ENCODE measurements around the gene CPT1C. TPM values are rescaled to one million over a fixed set of nuclear protein-coding genes. Genes with fewer than 3 reads are reported as not detected.

Gene CPT1C
- total RNA-seq, 2 experiments from 2014 or later, result 1.4 to 1.6 TPM

GRCh38 chr19:49653466-49653806 is 37.5 kb upstream of the CPT1C start:
- no peaks in the 10 kb centered on the region for H3K4me1 Mint-ChIP-seq (ENCODE audit: low read depth)
- no peak overlapping the region for H3K27ac Mint-ChIP-seq
- ChIA-PET POLR2A (no interaction called here), CTCF (no interaction called here)
- H3K4me3 Mint-ChIP-seq, result no peak overlapping the region
- no peaks in the 10 kb centered on the region for H3K27me3 Mint-ChIP-seq
- H3K36me3 Mint-ChIP-seq, result peaks cover 27% of the 10 kb centered on the region
- no peaks in the 10 kb centered on the region for H3K9me3 Mint-ChIP-seq
- intact Hi-C loops (cut with micrococcal nuclease), result no loop called here
- DNase-seq, result no peak

- intact Hi-C loops (cut with micrococcal nuclease), result no loop called here
- Mint-ChIP-seq H3K27ac (no peak overlapping the region), H3K4me1 (ENCODE audit: low read depth) (peaks cover 3% of the 10 kb centered on the region), H3K9me3 (no peaks in the 10 kb centered on the region), H3K4me3 (no peak overlapping the region), H3K36me3 (peaks cover 30% of the 10 kb centered on the region), H3K27me3 (no peaks in the 10 kb centered on the region)
- ChIA-PET CTCF (interaction anchor here (2.0 kb wide), 1 partner anchor 13 kb away, joined by 5 read pairs; no protein-coding TSS in a partner anchor), POLR2A (interaction anchor here (1.7 kb wide), 1 partner anchor 10 kb away, joined by 5 read pairs; no protein-coding TSS in a partner anchor)
- no peak for DNase-seq
Measured at GRCh38 chr19:49654581-49654980, 36.3 kb upstream of the CPT1C start.

GRCh38 chr19:49655570-49656455 is 35.1 kb upstream of the CPT1C start:
- Mint-ChIP-seq H3K36me3 (peaks cover 33% of the 10 kb centered on the region), H3K27ac (no peak overlapping the region), H3K27me3 (no peaks in the 10 kb centered on the region), H3K4me3 (no peak overlapping the region), H3K9me3 (no peaks in the 10 kb centered on the region), H3K4me1 (ENCODE audit: low read depth) (peaks cover 3% of the 10 kb centered on the region)
- CTCF ChIA-PET, result interaction anchor here (0.8 to 2.5 kb wide), 4 partner anchors 12 to 86 kb away, joined by 3 to 13 read pairs (median 4); no protein-coding TSS in a partner anchor
- no peak for DNase-seq
- intact Hi-C loops (cut with micrococcal nuclease), result no loop called here
- POLR2A ChIA-PET, result interaction anchor here (0.5 to 1.7 kb wide), 5 partner anchors 8 to 704 kb away, joined by 3 to 6 read pairs (median 3); no protein-coding TSS in a partner anchor

GRCh38 chr19:49656456-49657109 is 34.3 kb upstream of the CPT1C start:
- Mint-ChIP-seq H3K4me1 (ENCODE audit: low read depth) (peaks cover 3% of the 10 kb centered on the region), H3K4me3 (no peak overlapping the region), H3K27ac (no peak overlapping the region), H3K9me3 (no peaks in the 10 kb centered on the region), H3K36me3 (peaks cover 32% of the 10 kb centered on the region), H3K27me3 (no peaks in the 10 kb centered on the region)
- ChIA-PET CTCF (interaction anchor here (1.5 to 2.5 kb wide), 3 partner anchors 16 to 24 kb away, joined by 4 to 13 read pairs (median 5); no protein-coding TSS in a partner anchor), POLR2A (interaction anchor here (1.3 to 1.7 kb wide), 2 partner anchors 8 to 20 kb away, joined by 3 to 5 read pairs; no protein-coding TSS in a partner anchor)
- intact Hi-C loops (cut with micrococcal nuclease), result no loop called here
- DNase-seq, result no peak

GRCh38 chr19:49657493-49658138 is 33.3 kb upstream of the CPT1C start:
- no peak overlapping the region for H3K4me3 Mint-ChIP-seq
- DNase-seq, result no peak
- ChIA-PET POLR2A (no interaction called here), CTCF (interaction anchor here (2.2 to 2.5 kb wide), 2 partner anchors 15 to 21 kb away, joined by 5 to 13 read pairs; no protein-coding TSS in a partner anchor)
- no peak overlapping the region for H3K27ac Mint-ChIP-seq
- H3K27me3 Mint-ChIP-seq, result no peaks in the 10 kb centered on the region
- peaks cover 5% of the 10 kb centered on the region for H3K4me1 Mint-ChIP-seq (ENCODE audit: low read depth)
- intact Hi-C loops (cut with micrococcal nuclease), result no loop called here
- no peaks in the 10 kb centered on the region for H3K9me3 Mint-ChIP-seq
- peaks cover 35% of the 10 kb centered on the region for H3K36me3 Mint-ChIP-seq

GRCh38 chr19:49658139-49658517 is 32.8 kb upstream of the CPT1C start:
- H3K4me3 Mint-ChIP-seq, result no peak overlapping the region
- ChIA-PET CTCF (interaction anchor here (2.2 kb wide), 1 partner anchor 21 kb away, joined by 5 read pairs; no protein-coding TSS in a partner anchor), POLR2A (no interaction called here)
- DNase-seq, result no peak
- H3K27ac Mint-ChIP-seq, result no peak overlapping the region
- peaks cover 10% of the 10 kb centered on the region for H3K4me1 Mint-ChIP-seq (ENCODE audit: low read depth)
- no peaks in the 10 kb centered on the region for H3K27me3 Mint-ChIP-seq
- intact Hi-C loops (cut with micrococcal nuclease), result no loop called here
- peaks cover 37% of the 10 kb centered on the region for H3K36me3 Mint-ChIP-seq
- no peaks in the 10 kb centered on the region for H3K9me3 Mint-ChIP-seq

GRCh38 chr19:49658566-49659442 is 32.1 kb upstream of the CPT1C start:
- POLR2A ChIA-PET, result no interaction called here
- no peak overlapping the region for H3K27ac Mint-ChIP-seq

GRCh38 chr19:49660338-49660961 is 30.5 kb upstream of the CPT1C start:
- ChIA-PET POLR2A (interaction anchor here (0.9 kb wide), 1 partner anchor 16 kb away, joined by 3 read pairs; no protein-coding TSS in a partner anchor), CTCF (interaction anchor here (1.2 to 2.5 kb wide), 3 partner anchors 11 to 24 kb away, joined by 3 to 14 read pairs (median 4); no protein-coding TSS in a partner anchor)
- no peaks in the 10 kb centered on the region for H3K9me3 Mint-ChIP-seq
- peaks cover 21% of the 10 kb centered on the region for H3K4me1 Mint-ChIP-seq (ENCODE audit: low read depth)
- no peak overlapping the region for H3K27ac Mint-ChIP-seq
- peaks cover 33% of the 10 kb centered on the region for H3K36me3 Mint-ChIP-seq
- no peaks in the 10 kb centered on the region for H3K27me3 Mint-ChIP-seq
- intact Hi-C loops (cut with micrococcal nuclease), result no loop called here
- H3K4me3 Mint-ChIP-seq, result no peak overlapping the region
- no peak for DNase-seq

More at GRCh38 chr19:49658566-49659442, 32.1 kb upstream of the CPT1C start:
- H3K36me3 Mint-ChIP-seq, result peaks cover 37% of the 10 kb centered on the region
- no peak for DNase-seq
- CTCF ChIA-PET, result interaction anchor here (1.2 to 2.2 kb wide), 2 partner anchors 13 to 20 kb away, joined by 4 to 5 read pairs; no protein-coding TSS in a partner anchor
- peaks cover 17% of the 10 kb centered on the region for H3K4me1 Mint-ChIP-seq (ENCODE audit: low read depth)
- no peaks in the 10 kb centered on the region for H3K27me3 Mint-ChIP-seq
- H3K9me3 Mint-ChIP-seq, result no peaks in the 10 kb centered on the region
- intact Hi-C loops (cut with micrococcal nuclease), result no loop called here
- no peak overlapping the region for H3K4me3 Mint-ChIP-seq

- ChIA-PET POLR2A (interaction anchor here (0.7 kb wide), 1 partner anchor 15 kb away, joined by 3 read pairs; no protein-coding TSS in a partner anchor), CTCF (interaction anchor here (2.5 kb wide), 1 partner anchor 10 kb away, joined by 14 read pairs; no protein-coding TSS in a partner anchor)
- H3K27ac Mint-ChIP-seq, result no peak overlapping the region
Measured at GRCh38 chr19:49662011-49662410, 28.9 kb upstream of the CPT1C start.

GRCh38 chr19:49663224-49663623 is 27.7 kb upstream of the CPT1C start:
- intact Hi-C loops (cut with micrococcal nuclease), result no loop called here
- ChIA-PET POLR2A (interaction anchor here (1.7 to 3.6 kb wide), 3 partner anchors 8 to 21 kb away, joined by 5 to 29 read pairs (median 20); partner anchors contain the start of genes PRMT1 and SCAF1), CTCF (interaction anchor here (0.7 to 3.3 kb wide), 5 partner anchors 9 to 55 kb away, joined by 3 to 31 read pairs (median 7); partner anchors contain the start of gene PRMT1)
- Mint-ChIP-seq H3K4me3 (peak overlapping the region; percentile 99), H3K36me3 (peaks cover 27% of the 10 kb centered on the region), H3K27me3 (no peaks in the 10 kb centered on the region), H3K4me1 (ENCODE audit: low read depth) (peaks cover 35% of the 10 kb centered on the region), H3K9me3 (no peaks in the 10 kb centered on the region), H3K27ac (peak overlapping the region; percentile 96)
- no peak for DNase-seq

More at GRCh38 chr19:49662011-49662410, 28.9 kb upstream of the CPT1C start:
- no peak overlapping the region for H3K4me3 Mint-ChIP-seq
- no peaks in the 10 kb centered on the region for H3K27me3 Mint-ChIP-seq
- H3K9me3 Mint-ChIP-seq, result no peaks in the 10 kb centered on the region
- DNase-seq, result no peak
- peaks cover 28% of the 10 kb centered on the region for H3K4me1 Mint-ChIP-seq (ENCODE audit: low read depth)
- peaks cover 32% of the 10 kb centered on the region for H3K36me3 Mint-ChIP-seq
- intact Hi-C loops (cut with micrococcal nuclease), result no loop called here
